Measurements from ENCODE around the gene CREBBP. TPM values are rescaled to one million over a fixed set of nuclear protein-coding genes. Genes with fewer than 3 reads are reported as not detected.

CREBBP gene
- total and polyA plus RNA-seq, 2 donors (not counting 3 experiments of a cell fraction or from before 2014, with no cell fraction given), result 13.8 to 72.7 TPM

GRCh38 chr16:3681206-3681605 lies 199.3 kb downstream of the CREBBP start:
- Histone ChIP-seq H3K4me3 (replicated peaks in 1 of 3; ENCODE audit: insufficient read depth in 1 of 3, low read depth in 1 of 3, low read length in 3 of 3) (no peak overlapping the region), H3K9ac (replicated peaks; ENCODE audit: extremely low read depth, insufficient read depth, low read length) (no peak overlapping the region), H3K27ac (ENCODE audit: insufficient read depth, low read depth, low read length) (no peak overlapping the region), H3K9me3 (replicated peaks; ENCODE audit: control insufficient read depth, insufficient read depth, low read length) (no peaks in the 10 kb centered on the region), H2AFZ (ENCODE audit: low read depth, low read length) (no peak overlapping the region), H3K27me3 (ENCODE audit: control insufficient read depth in 2 of 2, insufficient read depth in 2 of 2, low read length in 2 of 2) (no peaks in the 10 kb centered on the region), H4K20me1 (replicated peaks; ENCODE audit: control insufficient read depth, extremely low read depth, insufficient read depth, low read length) (no peaks in the 10 kb centered on the region), H3K9me1 (replicated peaks; ENCODE audit: control insufficient read depth, extremely low read depth, insufficient read depth, low read length) (no peaks in the 10 kb centered on the region), H3K4me1 (ENCODE audit: control insufficient read depth, extremely low read depth, insufficient read depth, low read length) (peaks cover 11% of the 10 kb centered on the region), H3K79me2 (ENCODE audit: control insufficient read depth, insufficient read depth, low read length) (no peaks in the 10 kb centered on the region), H3K36me3 (ENCODE audit: control insufficient read depth in 2 of 2, extremely low read depth in 1 of 2, insufficient read depth in 2 of 2, low read length in 2 of 2) (peaks cover 9 to 12% of the 10 kb centered on the region in 2 experiments), H3K4me2 (ENCODE audit: insufficient read depth, low read length) (no peak overlapping the region)
- ChIA-PET POLR2A (no interaction called here), CTCF (interaction anchor here (0.5 to 2.1 kb wide), 2 partner anchors 8 to 9 kb away, joined by 3 to 8 read pairs; no protein-coding TSS in a partner anchor)
- BruUV-seq (replicated peaks), result no TSS peak
- TF ChIP-seq JUN (IDR thresholded peaks at IDR 0.05; ENCODE audit: borderline replicate concordance, insufficient read depth, insufficient read length, low read depth), result no peak
- TF ChIP-seq MYC (IDR thresholded peaks at IDR 0.05; ENCODE audit: low read depth, low read length), result no peak
- no peak for TF ChIP-seq FOS (IDR thresholded peaks at IDR 0.05; ENCODE audit: borderline replicate concordance, insufficient read depth, low read length)
- no peak for TF ChIP-seq POLR2A (IDR thresholded peaks at IDR 0.05; ENCODE audit: low read depth, low read length)
- TF ChIP-seq MAX (IDR thresholded peaks at IDR 0.05; ENCODE audit: insufficient read depth, insufficient read length), result no peak
- TF ChIP-seq EZH2 (IDR thresholded peaks at IDR 0.05; ENCODE audit: borderline replicate concordance, low read depth, low read length, severe bottlenecking), result no peak
- TF ChIP-seq GATA2 (IDR thresholded peaks at IDR 0.05; ENCODE audit: insufficient read depth, insufficient read length, low read depth, low read length), result no peak
- TF ChIP-seq POLR2AphosphoS5 (IDR thresholded peaks at IDR 0.05; ENCODE audit: insufficient read depth, low read depth, low read length), result no peak
- TF ChIP-seq CTCF (IDR thresholded peaks at IDR 0.05; ENCODE audit: extremely low read depth in 1 of 2, insufficient read depth in 1 of 2, low read depth in 1 of 2, low read length in 2 of 2), result no peak
- dilution Hi-C loops (cut with MboI; ENCODE audit: extremely low pct_ligation_motif_present, low sequenced_read_pairs) (no loop called here), intact Hi-C loops (cut with micrococcal nuclease) (no loop called here)
- no peak for FAIRE-seq
- no peak for DNase-seq (ENCODE audit: low read depth, low spot score)

Data from endothelial cell of umbilical vein (primary cell).